Adrenal gland (tissue), 12 donors: ENCODE data around the gene LPP. TPM values are rescaled to one million over a fixed set of nuclear protein-coding genes. Genes with fewer than 3 reads are reported as not detected.
A peak's percentile ranks its signal among the peaks of the same experiment; 100 is the strongest.

Experiments used
- DNase-seq, 7 donors: peaks; one replicate each; pipeline ENCODE4 v3.0.0-alpha.2; 2019 to 2020
- H3K27ac ChIP-seq, 5 donors: fragments of 200-600 bp; sonication (generic) in 4 of 5; 1 replicate in 3 of 5; 2 replicates in 2 of 5; pipeline versions ENCODE4 v1.5.1 to v1.8.0; 2016 to 2020; ENCODE audit warnings: mild to moderate bottlenecking in 1 of 5
- H3K27me3 ChIP-seq: fragments of 200-600 bp; 2 replicates; pipeline ENCODE4 v1.8.0; 2021
- H3K36me3 ChIP-seq, 2 donors: fragments of 200-600 bp; replicated peaks in 1 of 2; 1 replicate in 1 of 2; 2 replicates in 1 of 2; pipeline versions ENCODE4 v1.5.1 to v1.8.0; 2018 to 2022
- H3K4me1 ChIP-seq, 2 donors: fragments of 200-600 bp; replicated peaks in 1 of 2; 1 replicate in 1 of 2; 2 replicates in 1 of 2; pipeline versions ENCODE4 v1.5.1 to v1.8.0; 2018 to 2021
- H3K4me3 ChIP-seq, 4 donors: fragments of 200-600 bp; sonication (generic) in 3 of 4; one replicate each; pipeline ENCODE4 v1.5.1; 2016 to 2018
- H3K9me3 ChIP-seq, 3 donors: fragments of 200-600 bp; sonication (generic) in 1 of 3; replicated peaks in 1 of 3; 1 replicate in 2 of 3; 2 replicates in 1 of 3; pipeline versions ENCODE4 v1.5.1 to v1.8.0; 2016 to 2021
- CTCF ChIP-seq, 6 experiments: fragments of 450-650 bp in 4 of 6; fragments of 200-600 bp in 2 of 6; sonication (generic) in 1 of 6; IDR thresholded peaks; 1 replicate in 5 of 6; 2 replicates in 1 of 6; pipeline versions ENCODE4 v1.5.1 to v1.8.0; 2016 to 2021; ENCODE audit warnings: antibody characterized with exemption in 6 of 6, mild to moderate bottlenecking in 2 of 6, moderate library complexity in 1 of 6
- POLR2A ChIP-seq, 2 donors: fragments of 450-650 bp; IDR thresholded peaks; one replicate each; pipeline ENCODE4 v1.6.1; 2017; ENCODE audit warnings: antibody characterized with exemption in 2 of 2, mild to moderate bottlenecking in 2 of 2, moderate library complexity in 1 of 2
- WGBS, 4 donors: extraction: QIAGEN DNeasy Blood & Tissue Kit in 2 of 4; methylation state at CpG; one replicate each; pipeline versions ENCODE4 v1.1.5 to v1.1.7; 2013 to 2017; 5-methylcytosine and 5-hydroxymethylcytosine counted together
- intact Hi-C, 2 donors: fragments of 100-400 bp; cut with DNase I; formaldehyde crosslinking; loops; one replicate each; pipeline versions ENCODE4 v1.14.1 to v1.15.0; 2022 to 2023
- polyA plus RNA-seq, 3 donors: library from polyadenylated mRNA; stranded (reverse); fragments of 200-250 nt in 2 of 3; fragments of 350-450 nt in 1 of 3; fragmentation: Illumina TruSeq in 1 of 3; extraction: RNeasy Lipid Tissue Mini Kit (QIAGEN cat#74804) in 1 of 3; gene quantifications; one replicate each; pipeline ENCODE4 v1.2.3, GENCODE V29; 2013 to 2014
- total RNA-seq, 9 donors: library from RNA; depleted of rRNA in 4 of 9; stranded (reverse); fragments of >200 nt in 4 of 9; fragments of 120-200 nt in 1 of 9; fragmentation: NEBNext Ultra II Directional in 1 of 9; extraction: Animal tissue kit (Norgen Biotek cat#: 25700) in 1 of 9; gene quantifications; one replicate each; pipeline versions ENCODE4 v1.1.0 to v1.2.4, GENCODE V29; 2013 to 2023
- donor health status: healthy with polysubstance abuse.
- donor health status: Bipolar disorder and iron deficiency.
- donor health status: DM: yes; HTN: yes; CAD: no.
- donor health status: DM: no; HTN: no; CAD: no.
- donor health status: DM: no; HTN: no; CAD: no.
- donor health status: DM: yes; HTN: yes; CAD: no.

The LPP gene
- total and polyA plus RNA-seq, 12 donors = 7.0 to 170 (median 101) TPM

GRCh38 chr3:188164248-188164687 lies 10.3 kb downstream of the LPP start:
- Histone ChIP-seq H3K4me3 (no peak overlapping the region), H3K27me3 (no peaks in the 10 kb centered on the region), H3K4me1 (peaks cover 15 to 34% of the 10 kb centered on the region in 2 donors), H3K27ac (peak overlapping the region in 4 of 5 donors; percentile 35 to 71 (median 48)), H3K9me3 (no peaks in the 10 kb centered on the region), H3K36me3 (no peaks in the 10 kb centered on the region)
- intact Hi-C loops = no loop called here
- TF ChIP-seq CTCF (IDR thresholded peaks at IDR 0.05) = no peak
- TF ChIP-seq POLR2A (IDR thresholded peaks at IDR 0.05) = peak in 1 of 2 donors; percentile 11
- 20 to 27% (median 23%) methylated on average over 2 of the region's 2 CpGs for WGBS, 4 donors
- DNase-seq = peak in 2 of 7 donors; percentile 25 to 44

- WGBS, 4 donors = 74 to 81% (median 78%) methylated on average over 9 of the region's 9 CpGs
- H3K27ac ChIP-seq = peak overlapping the region in 2 of 5 donors; percentile 10 to 46
- intact Hi-C loops = no loop called here
- H3K27me3 ChIP-seq = no peaks in the 10 kb centered on the region
- H3K9me3 ChIP-seq = no peaks in the 10 kb centered on the region
- peaks cover 10 to 29% of the 10 kb centered on the region in 2 donors for H3K4me1 ChIP-seq
- no peak overlapping the region for H3K4me3 ChIP-seq
- no peaks in the 10 kb centered on the region for H3K36me3 ChIP-seq
- no peak for DNase-seq
- TF ChIP-seq CTCF (IDR thresholded peaks at IDR 0.05) (no peak), POLR2A (IDR thresholded peaks at IDR 0.05) (peak in 1 of 2 donors; percentile 14)
Observed at GRCh38 chr3:188165596-188165995, 11.6 kb downstream of the LPP start.

GRCh38 chr3:188166441-188166840 lies 12.5 kb downstream of the LPP start:
- H3K9me3 ChIP-seq = no peaks in the 10 kb centered on the region
- H3K27me3 ChIP-seq = no peaks in the 10 kb centered on the region
- intact Hi-C loops = no loop called here
- 61 to 95% (median 76%) methylated on average over 3 of the region's 3 CpGs for WGBS, 4 donors
- DNase-seq = no peak
- no peak overlapping the region for H3K27ac ChIP-seq
- no peak for TF ChIP-seq POLR2A (IDR thresholded peaks at IDR 0.05)
- no peak for TF ChIP-seq CTCF (IDR thresholded peaks at IDR 0.05)
- peaks cover 12 to 30% of the 10 kb centered on the region in 2 donors for H3K4me1 ChIP-seq
- H3K36me3 ChIP-seq = no peaks in the 10 kb centered on the region
- no peak overlapping the region for H3K4me3 ChIP-seq

GRCh38 chr3:188168186-188168585 lies 14.2 kb downstream of the LPP start:
- Histone ChIP-seq H3K9me3 (no peaks in the 10 kb centered on the region), H3K27me3 (no peaks in the 10 kb centered on the region), H3K27ac (no peak overlapping the region), H3K4me1 (peaks cover 21 to 38% of the 10 kb centered on the region in 2 donors), H3K36me3 (no peaks in the 10 kb centered on the region), H3K4me3 (no peak overlapping the region)
- WGBS, 4 donors = 86 to 90% (median 87%) methylated on average over 3 of the region's 3 CpGs
- intact Hi-C loops = no loop called here
- DNase-seq = no peak
- TF ChIP-seq CTCF (IDR thresholded peaks at IDR 0.05) (no peak), POLR2A (IDR thresholded peaks at IDR 0.05) (no peak)
